Measurements from ENCODE around the gene CPSF2. TPM values are rescaled to one million over a fixed set of nuclear protein-coding genes. Genes with fewer than 3 reads are reported as not detected.
A peak's percentile ranks its signal among the peaks of the same experiment; 100 is the strongest.

CPSF2 gene
- 58.6 TPM for total RNA-seq
- long read RNA-seq, full-length matches to known transcripts: 1 of 13 reads
- long read RNA-seq, partial matches to known transcripts: 9 of 13 reads
- long read RNA-seq, other reads (novel, unspliced or antisense): 3 of 13 reads

DNA sequence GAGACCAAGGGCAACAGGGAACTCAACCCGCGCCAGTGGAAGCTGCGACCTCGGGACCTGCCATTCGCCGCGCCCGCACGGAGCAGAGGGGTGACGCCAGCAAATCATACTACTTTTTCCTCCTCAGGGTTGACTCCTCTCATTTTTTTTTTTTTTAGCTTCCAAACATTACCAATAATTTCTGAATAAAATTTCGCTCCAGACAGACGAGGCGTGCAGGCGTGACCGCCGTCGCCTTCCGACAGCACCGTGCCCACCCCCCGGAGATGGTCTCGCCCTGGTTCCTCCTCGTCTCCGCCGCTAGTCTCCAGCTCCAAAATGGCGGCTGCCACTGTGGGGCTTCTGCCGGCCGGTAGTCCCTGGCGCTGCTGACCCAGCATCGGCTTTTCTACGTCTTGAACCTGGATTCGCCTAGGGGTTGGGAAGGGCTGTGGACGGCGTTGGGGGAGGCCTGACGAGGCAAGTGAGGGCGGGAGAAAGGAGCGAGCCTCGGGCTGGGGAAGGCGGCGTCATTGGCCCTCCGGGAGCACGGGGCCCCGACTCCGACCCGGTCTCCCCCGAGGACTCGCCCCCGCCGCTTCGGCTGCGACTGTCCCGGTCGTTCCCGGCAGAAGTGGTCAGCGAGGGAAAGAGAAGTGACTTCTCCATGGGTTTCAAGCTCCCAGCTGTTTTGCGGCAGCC is at the start of gene CPSF2, which contains the start of gene NDUFB1:
TSS of gene CPSF2 (plus strand) at position 300 of the 681 bp plus-strand sequence. CDS start 9,016 bp downstream, outside the sequence.
TSS of gene NDUFB1 (minus strand) at position 37 of the 681 bp plus-strand sequence. CDS start 4,069 bp downstream, outside the sequence.
- peak within 1 kb of the TSS; percentile 74 for H3K4me3 ChIP-seq
- intact Hi-C loops (cut with DNase I): no loop called here
- H3K36me3 ChIP-seq: peaks cover 37% of the 10 kb centered on the region
- H3K27ac ChIP-seq: peak within 1 kb of the TSS; percentile 93
- H3K9me3 ChIP-seq: no peaks in the 10 kb centered on the region
- no peaks in the 10 kb centered on the region for H3K27me3 ChIP-seq
- H3K4me1 ChIP-seq: peaks cover 29% of the 10 kb centered on the region
- DNase-seq (peak; percentile 93), ATAC-seq (peak; percentile 95)
- TF ChIP-seq, protein P1, sequence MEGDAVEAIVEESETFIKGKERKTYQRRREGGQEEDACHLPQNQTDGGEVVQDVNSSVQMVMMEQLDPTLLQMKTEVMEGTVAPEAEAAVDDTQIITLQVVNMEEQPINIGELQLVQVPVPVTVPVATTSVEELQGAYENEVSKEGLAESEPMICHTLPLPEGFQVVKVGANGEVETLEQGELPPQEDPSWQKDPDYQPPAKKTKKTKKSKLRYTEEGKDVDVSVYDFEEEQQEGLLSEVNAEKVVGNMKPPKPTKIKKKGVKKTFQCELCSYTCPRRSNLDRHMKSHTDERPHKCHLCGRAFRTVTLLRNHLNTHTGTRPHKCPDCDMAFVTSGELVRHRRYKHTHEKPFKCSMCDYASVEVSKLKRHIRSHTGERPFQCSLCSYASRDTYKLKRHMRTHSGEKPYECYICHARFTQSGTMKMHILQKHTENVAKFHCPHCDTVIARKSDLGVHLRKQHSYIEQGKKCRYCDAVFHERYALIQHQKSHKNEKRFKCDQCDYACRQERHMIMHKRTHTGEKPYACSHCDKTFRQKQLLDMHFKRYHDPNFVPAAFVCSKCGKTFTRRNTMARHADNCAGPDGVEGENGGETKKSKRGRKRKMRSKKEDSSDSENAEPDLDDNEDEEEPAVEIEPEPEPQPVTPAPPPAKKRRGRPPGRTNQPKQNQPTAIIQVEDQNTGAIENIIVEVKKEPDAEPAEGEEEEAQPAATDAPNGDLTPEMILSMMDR (IDR thresholded peaks at IDR 0.05): no peak

DNA sequence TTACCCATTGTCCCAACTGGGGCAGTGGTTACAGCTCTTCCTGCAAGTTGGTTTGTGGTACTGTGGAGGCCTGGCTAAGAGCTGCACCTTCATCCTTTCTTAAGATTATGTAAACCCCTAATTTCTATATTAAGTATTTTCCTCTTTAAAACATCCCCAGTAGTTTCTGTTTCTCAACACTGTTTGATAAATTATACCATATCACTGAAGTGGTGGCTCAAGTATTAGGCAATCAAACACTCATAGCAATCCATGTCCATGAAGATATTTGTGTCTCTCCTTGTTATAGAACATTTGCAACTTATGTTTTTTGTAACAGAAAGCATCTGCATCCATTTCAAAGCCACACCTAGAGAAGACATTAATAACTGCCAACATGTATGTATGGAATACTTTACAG is 47.2 kb upstream of the CPSF2 start:
- Histone ChIP-seq H3K27me3 (no peaks in the 10 kb centered on the region), H3K4me3 (no peak overlapping the region), H3K36me3 (peaks cover 75% of the 10 kb centered on the region), H3K9me3 (no peaks in the 10 kb centered on the region), H3K27ac (no peak overlapping the region), H3K4me1 (no peaks in the 10 kb centered on the region)
- DNase-seq (no peak), ATAC-seq (no peak)
- intact Hi-C loops (cut with DNase I): no loop called here
- TF ChIP-seq, protein P1 (IDR thresholded peaks at IDR 0.05): no peak

DNA sequence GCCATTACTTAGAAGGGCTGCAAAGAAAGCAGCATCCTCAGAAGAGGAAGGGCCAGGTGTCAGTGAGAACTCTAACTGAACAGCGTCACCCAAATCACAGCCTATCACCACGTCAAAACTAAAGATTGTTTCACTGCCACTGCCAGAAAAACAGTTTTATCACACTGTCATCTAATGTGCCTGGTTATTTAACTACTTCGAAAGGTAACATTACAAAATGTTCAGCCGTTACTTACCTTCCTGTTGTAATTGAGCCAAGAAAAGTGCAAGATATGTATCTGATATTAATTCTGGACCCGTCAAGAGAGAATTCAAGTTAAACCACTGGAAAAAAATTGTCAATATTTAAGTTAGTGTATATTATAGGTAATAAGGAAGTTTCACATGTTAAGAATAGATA is 33.3 kb upstream of the CPSF2 start:
- H3K27ac ChIP-seq: no peak overlapping the region
- ATAC-seq (no peak), DNase-seq (no peak)
- H3K9me3 ChIP-seq: no peaks in the 10 kb centered on the region
- intact Hi-C loops (cut with DNase I): no loop called here
- no peak overlapping the region for H3K4me3 ChIP-seq
- TF ChIP-seq, protein P1 (IDR thresholded peaks at IDR 0.05): no peak
- H3K36me3 ChIP-seq: peaks cover 80% of the 10 kb centered on the region
- H3K4me1 ChIP-seq: no peaks in the 10 kb centered on the region
- H3K27me3 ChIP-seq: no peaks in the 10 kb centered on the region

DNA sequence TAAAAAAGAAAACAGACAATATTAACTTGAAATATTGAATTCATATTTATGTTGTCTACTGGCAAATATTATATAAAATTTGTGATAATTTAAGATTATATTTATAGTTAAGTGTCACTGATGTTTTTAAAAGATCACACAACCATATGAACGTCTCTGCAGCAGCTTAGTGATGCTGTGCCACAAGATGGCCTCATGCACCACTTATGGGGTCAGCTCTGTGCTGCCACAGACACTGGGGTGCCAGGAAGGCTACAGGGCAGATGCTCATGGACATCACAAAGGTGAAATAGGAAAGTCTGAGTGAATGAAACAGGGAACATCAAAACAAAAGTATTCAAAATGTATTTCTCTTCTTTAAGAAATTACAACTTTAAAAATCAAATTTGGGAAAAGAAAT is 28.4 kb upstream of the CPSF2 start:
- DNase-seq (no peak), ATAC-seq (no peak)
- intact Hi-C loops (cut with DNase I): no loop called here
- Histone ChIP-seq H3K4me3 (no peak overlapping the region), H3K9me3 (no peaks in the 10 kb centered on the region), H3K27ac (no peak overlapping the region), H3K4me1 (no peaks in the 10 kb centered on the region), H3K36me3 (peaks cover 59% of the 10 kb centered on the region), H3K27me3 (no peaks in the 10 kb centered on the region)
- TF ChIP-seq, protein P1 (IDR thresholded peaks at IDR 0.05): no peak

DNA sequence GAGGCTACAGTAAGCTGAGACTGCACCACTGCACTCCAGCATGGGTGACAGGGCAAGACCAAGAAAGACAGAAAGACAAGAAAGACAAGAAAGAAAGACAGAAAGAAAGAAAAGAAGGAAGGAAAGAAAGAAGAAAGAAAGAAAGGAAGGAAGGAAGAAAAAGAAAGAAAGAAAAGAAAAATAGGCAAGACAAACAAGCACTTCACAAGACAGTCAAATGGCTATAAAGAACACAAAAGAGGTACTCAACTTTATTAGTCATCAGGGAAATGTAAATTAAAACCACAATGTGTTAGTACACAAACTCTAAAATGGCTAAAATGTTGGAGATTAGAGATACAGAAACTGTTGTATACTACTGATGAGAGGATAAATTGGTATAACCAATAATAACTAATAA is 22.0 kb upstream of the CPSF2 start:
- peaks cover 14% of the 10 kb centered on the region for H3K36me3 ChIP-seq
- H3K9me3 ChIP-seq: no peaks in the 10 kb centered on the region
- no peak for ATAC-seq
- H3K27me3 ChIP-seq: no peaks in the 10 kb centered on the region
- DNase-seq: no peak
- peaks cover 29% of the 10 kb centered on the region for H3K4me1 ChIP-seq
- no peak overlapping the region for H3K27ac ChIP-seq
- intact Hi-C loops (cut with DNase I): no loop called here
- TF ChIP-seq, protein P1 (IDR thresholded peaks at IDR 0.05): no peak
- no peak overlapping the region for H3K4me3 ChIP-seq

Data from upper lobe of right lung (tissue), 1 donor.